H9 (cell line): ENCODE measurements around the gene SPEM3. TPM values are rescaled to one million over a fixed set of nuclear protein-coding genes. Genes with fewer than 3 reads are reported as not detected.

Source experiments
- DNase-seq: peaks from one replicate; pipeline ENCODE4 v3.0.0-alpha.2; 2017
- H2AFZ ChIP-seq: one replicate; pipeline ENCODE4 v1.6.1; 2013; ENCODE audit warnings: mild to moderate bottlenecking, low read length, control low read depth, moderate library complexity
- H2AK5ac ChIP-seq: 2 replicates; pipeline ENCODE4 v1.6.1; 2013; ENCODE audit warnings: low read length, control low read depth, mixed read lengths; ENCODE audit not compliant: insufficient read length
- H2BK120ac ChIP-seq: one replicate; pipeline ENCODE4 v1.6.1; 2013; ENCODE audit warnings: low read depth, mild to moderate bottlenecking, low read length, control low read depth, inconsistent platforms; ENCODE audit not compliant: poor library complexity, severe bottlenecking
- H2BK12ac ChIP-seq: 2 replicates; pipeline ENCODE4 v1.6.1; 2013; ENCODE audit warnings: low read length, control low read depth, mixed read lengths, low read depth; ENCODE audit not compliant: insufficient read length
- H2BK15ac ChIP-seq: 2 replicates; pipeline ENCODE4 v1.6.1; 2013; ENCODE audit warnings: low read depth, low read length, control low read depth
- H2BK20ac ChIP-seq: one replicate; pipeline ENCODE4 v1.6.1; 2013; ENCODE audit warnings: low read depth, mild to moderate bottlenecking, low read length, control low read depth, inconsistent platforms; ENCODE audit not compliant: poor library complexity, severe bottlenecking
- H2BK5ac ChIP-seq: 2 replicates; pipeline ENCODE4 v1.6.1; 2013; ENCODE audit warnings: low read length, control low read depth, mixed read lengths; ENCODE audit not compliant: insufficient read length
- H3K14ac ChIP-seq: 2 replicates; pipeline ENCODE4 v1.6.1; 2013; ENCODE audit warnings: low read length, control low read depth; ENCODE audit not compliant: insufficient read depth
- H3K18ac ChIP-seq: 2 replicates; pipeline ENCODE4 v1.6.1; 2013; ENCODE audit warnings: low read depth, mild to moderate bottlenecking, mixed read lengths, low read length, control low read depth; ENCODE audit not compliant: insufficient read length
- H3K23ac ChIP-seq: 2 replicates; pipeline ENCODE4 v1.6.1; 2013; ENCODE audit warnings: low read length, control low read depth, mixed read lengths, low read depth; ENCODE audit not compliant: insufficient read length
- H3K23me2 ChIP-seq: 2 replicates; pipeline ENCODE4 v1.6.1; 2013; ENCODE audit warnings: low read depth, mild to moderate bottlenecking, mixed read lengths, low read length, control low read depth; ENCODE audit not compliant: insufficient read length, poor library complexity, severe bottlenecking
- H3K27ac ChIP-seq: 2 replicates; pipeline ENCODE4 v1.5.1; 2013; ENCODE audit warnings: low read length, control low read depth, mixed read lengths, low read depth; ENCODE audit not compliant: insufficient read length
- H3K27me3 ChIP-seq: 2 replicates; pipeline ENCODE4 v1.6.1; 2013; ENCODE audit warnings: low read length, control low read depth, inconsistent platforms; ENCODE audit not compliant: insufficient read depth
- H3K4ac ChIP-seq: 2 replicates; pipeline ENCODE4 v1.6.1; 2013; ENCODE audit warnings: low read depth, mild to moderate bottlenecking, control low read depth, inconsistent platforms, low read length, moderate library complexity
- H3K4me1 ChIP-seq: 2 replicates; pipeline ENCODE4 v1.6.1; 2013; ENCODE audit warnings: low read length, control low read depth, inconsistent platforms; ENCODE audit not compliant: insufficient read depth
- H3K4me2 ChIP-seq: 2 replicates; pipeline ENCODE4 v1.6.1; 2013; ENCODE audit warnings: low read length, control low read depth, mixed read lengths; ENCODE audit not compliant: insufficient read length, insufficient read depth
- H3K56ac ChIP-seq: 2 replicates; pipeline ENCODE4 v1.6.1; 2013; ENCODE audit warnings: low read depth, mild to moderate bottlenecking, mixed read lengths, low read length, control low read depth; ENCODE audit not compliant: insufficient read length
- H3K79me1 ChIP-seq: 2 replicates; pipeline ENCODE4 v1.6.1; 2013; ENCODE audit warnings: low read depth, mild to moderate bottlenecking, moderate library complexity, low read length, control low read depth, inconsistent platforms; ENCODE audit not compliant: insufficient read depth, poor library complexity, severe bottlenecking
- H3K79me2 ChIP-seq: 2 replicates; pipeline ENCODE4 v1.6.1; 2013; ENCODE audit warnings: low read length, control low read depth, inconsistent platforms; ENCODE audit not compliant: insufficient read depth
- H3K9ac ChIP-seq: 2 replicates; pipeline ENCODE4 v1.6.1; 2013; ENCODE audit warnings: low read length, control low read depth, mixed read lengths; ENCODE audit not compliant: insufficient read length; ENCODE audit errors: extremely low read depth
- H3K9me3 ChIP-seq: one replicate; pipeline ENCODE4 v1.6.1; 2013; ENCODE audit warnings: low read depth, low read length, inconsistent platforms; ENCODE audit not compliant: control insufficient read depth
- H3T11ph ChIP-seq: one replicate; pipeline ENCODE4 v1.6.1; 2013; ENCODE audit warnings: mild to moderate bottlenecking, low read length, control low read depth, inconsistent platforms
- H4K20me1 ChIP-seq: one replicate; pipeline ENCODE4 v1.6.1; 2013; ENCODE audit not compliant: control insufficient read depth, insufficient read length, insufficient read depth
- H4K5ac ChIP-seq: 2 replicates; pipeline ENCODE4 v1.6.1; 2013; ENCODE audit warnings: low read depth, mild to moderate bottlenecking, mixed read lengths, low read length, control low read depth; ENCODE audit not compliant: insufficient read length
- H4K8ac ChIP-seq: replicated peaks from 2 replicates; pipeline ENCODE4 v1.6.1; 2013; ENCODE audit warnings: low read length, control low read depth, mixed read lengths, low read depth; ENCODE audit not compliant: insufficient read length
- H4K91ac ChIP-seq: 2 replicates; pipeline ENCODE4 v1.6.1; 2013; ENCODE audit warnings: low read depth, mild to moderate bottlenecking, moderate library complexity, mixed read lengths, low read length, control low read depth; ENCODE audit not compliant: insufficient read length
- H3K27ac Mint-ChIP-seq, 3 experiments: 2 replicates in 2 of 3; 3 replicates in 1 of 3; pipeline ENCODE4 v1.8.0; 2020 to 2021; ENCODE audit warnings: mixed read lengths in 3 of 3, mild to moderate bottlenecking in 1 of 3, moderate library complexity in 1 of 3
- H3K27me3 Mint-ChIP-seq: 2 replicates; pipeline ENCODE4 v1.8.0; 2021; ENCODE audit warnings: low read depth, mild to moderate bottlenecking, moderate library complexity, mixed read lengths
- H3K36me3 Mint-ChIP-seq, 3 experiments: 2 replicates in 2 of 3; 3 replicates in 1 of 3; pipeline ENCODE4 v1.8.0; 2020 to 2021; ENCODE audit warnings: low read depth in 3 of 3, mixed read lengths in 3 of 3; ENCODE audit not compliant: insufficient read depth in 1 of 3
- H3K4me1 Mint-ChIP-seq, 2 experiments: 2 replicates each; pipeline ENCODE4 v1.8.0; 2020; ENCODE audit warnings: mixed read lengths in 2 of 2
- H3K4me3 Mint-ChIP-seq, 2 experiments: 2 replicates in 1 of 2; 3 replicates in 1 of 2; pipeline ENCODE4 v1.8.0; 2020 to 2021; ENCODE audit warnings: mild to moderate bottlenecking in 2 of 2, mixed read lengths in 2 of 2, moderate library complexity in 1 of 2
- H3K9me3 Mint-ChIP-seq, 2 experiments: 2 replicates in 1 of 2; 3 replicates in 1 of 2; pipeline ENCODE4 v1.8.0; 2020; ENCODE audit warnings: mild to moderate bottlenecking in 2 of 2, mixed read lengths in 2 of 2, moderate library complexity in 1 of 2
- CTCF ChIP-seq: fragments of 200-600 bp; sonication (generic); conservative IDR thresholded peaks from 3 replicates; pipeline ENCODE4 v1.8.0; 2021; ENCODE audit warnings: antibody characterized with exemption, mild to moderate bottlenecking
- WGBS: extraction: QIAGEN DNeasy Blood & Tissue Kit; methylation state at CpG from one replicate; pipeline ENCODE4 v1.1.7; 2013; ENCODE audit warnings: missing lambda C conversion rate, low lambda C conversion rate, mixed read lengths; ENCODE audit not compliant: insufficient read length; ENCODE audit errors: extremely low coverage; 5-methylcytosine and 5-hydroxymethylcytosine counted together
- total RNA-seq: library from RNA; stranded (reverse); gene quantifications from 2 replicates; pipeline ENCODE4 v1.2.1, GENCODE V29; 2021

The SPEM3 gene
- total RNA-seq, 1 experiment from 2014 or later = not detected

- Histone ChIP-seq H3K23ac (no peak overlapping the region), H2BK12ac (no peak overlapping the region), H3K4ac (no peak overlapping the region), H3K4me2 (no peak overlapping the region), H2BK120ac (no peak overlapping the region), H4K5ac (no peak overlapping the region), H4K20me1 (peaks cover under 1% of the 10 kb centered on the region), H3K18ac (no peak overlapping the region), H3K9ac (no peak overlapping the region), H3K27me3 (no peaks in the 10 kb centered on the region), H4K91ac (no peak overlapping the region), H2BK20ac (no peak overlapping the region), H2AFZ (no peak overlapping the region), H2BK5ac (no peak overlapping the region), H3T11ph (no peak overlapping the region), H4K8ac (no peak overlapping the region), H3K23me2 (peaks cover 12% of the 10 kb centered on the region), H3K27ac (no peak overlapping the region), H3K14ac (no peak overlapping the region), H3K4me1 (peaks cover 2% of the 10 kb centered on the region; the same call in 1 of the 2 replicates), H3K79me1 (no peaks in the 10 kb centered on the region), H3K56ac (no peak overlapping the region), H3K9me3 (no peaks in the 10 kb centered on the region), H3K79me2 (no peaks in the 10 kb centered on the region), H2BK15ac (no peak overlapping the region), H2AK5ac (no peak overlapping the region)
- TF ChIP-seq CTCF = no peak
- no peaks in the 10 kb centered on the region for H3K9me3 Mint-ChIP-seq
- peak overlapping the region in 1 of 2 experiments; percentile 3; a peak in 2 of 5 replicates for H3K4me3 Mint-ChIP-seq
- H3K27ac Mint-ChIP-seq = no peak overlapping the region
- no peak for DNase-seq
- peaks cover 2% of the 10 kb centered on the region for H3K27me3 Mint-ChIP-seq
- no CpG with 5 or more reads among the region's 4 CpGs for WGBS
- H3K4me1 Mint-ChIP-seq = peaks cover 10 to 13% of the 10 kb centered on the region in 2 experiments
- peaks cover 6 to 18% (median 10%) of the 10 kb centered on the region in 3 experiments; a peak in 6 of 7 replicates for H3K36me3 Mint-ChIP-seq
Observed at GRCh38 chr17:7396147-7396546, 32.5 kb upstream of the SPEM3 start.
